ENCODE measurements around the gene CCDC38.
A peak's percentile ranks its signal among the peaks of the same experiment; 100 is the strongest.

The CCDC38 gene

DNA sequence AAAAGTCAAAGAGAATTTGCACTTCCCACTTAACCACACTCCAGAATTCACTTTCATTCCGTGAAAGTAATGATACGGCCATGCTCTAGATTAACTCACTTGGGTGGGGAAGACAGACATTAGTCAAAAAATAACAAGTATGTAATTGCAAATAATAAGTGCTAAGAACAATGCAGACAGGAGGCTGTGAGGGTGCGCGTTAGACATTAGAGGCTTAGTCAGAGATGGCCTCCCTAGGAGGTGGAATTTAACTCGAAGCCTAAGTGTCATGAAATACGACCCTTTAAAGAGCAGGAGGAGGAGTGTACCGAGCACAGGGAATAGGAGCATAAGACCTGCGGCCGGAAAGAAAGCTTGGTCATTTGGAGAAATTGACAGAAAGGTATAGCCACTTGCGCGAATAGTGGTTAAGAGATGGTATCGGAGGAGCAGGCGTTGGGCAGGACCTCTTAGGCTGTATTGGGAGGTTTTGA, 83.0 kb downstream of the CCDC38 start:
- TF ChIP-seq, protein P1, sequence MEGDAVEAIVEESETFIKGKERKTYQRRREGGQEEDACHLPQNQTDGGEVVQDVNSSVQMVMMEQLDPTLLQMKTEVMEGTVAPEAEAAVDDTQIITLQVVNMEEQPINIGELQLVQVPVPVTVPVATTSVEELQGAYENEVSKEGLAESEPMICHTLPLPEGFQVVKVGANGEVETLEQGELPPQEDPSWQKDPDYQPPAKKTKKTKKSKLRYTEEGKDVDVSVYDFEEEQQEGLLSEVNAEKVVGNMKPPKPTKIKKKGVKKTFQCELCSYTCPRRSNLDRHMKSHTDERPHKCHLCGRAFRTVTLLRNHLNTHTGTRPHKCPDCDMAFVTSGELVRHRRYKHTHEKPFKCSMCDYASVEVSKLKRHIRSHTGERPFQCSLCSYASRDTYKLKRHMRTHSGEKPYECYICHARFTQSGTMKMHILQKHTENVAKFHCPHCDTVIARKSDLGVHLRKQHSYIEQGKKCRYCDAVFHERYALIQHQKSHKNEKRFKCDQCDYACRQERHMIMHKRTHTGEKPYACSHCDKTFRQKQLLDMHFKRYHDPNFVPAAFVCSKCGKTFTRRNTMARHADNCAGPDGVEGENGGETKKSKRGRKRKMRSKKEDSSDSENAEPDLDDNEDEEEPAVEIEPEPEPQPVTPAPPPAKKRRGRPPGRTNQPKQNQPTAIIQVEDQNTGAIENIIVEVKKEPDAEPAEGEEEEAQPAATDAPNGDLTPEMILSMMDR (IDR thresholded peaks at IDR 0.05) = no peak
- H3K4me3 ChIP-seq = peak overlapping the region; percentile 65 to 80
- H3K9me3 ChIP-seq = no peaks in the 10 kb centered on the region
- H3K36me3 ChIP-seq = peaks cover 19 to 29% (median 23%) of the 10 kb centered on the region in 3 donors
- intact Hi-C loops (cut with DNase I; ENCODE audit: low total_unique reads) = loop anchor here (10.0 kb wide), 1 partner anchor 85 kb away; the partner anchor contains the start of genes AMDHD1 and CCDC38
- H3K27ac ChIP-seq = peak overlapping the region; percentile 57 to 67
- peaks cover 0 to 21% (median 17%) of the 10 kb centered on the region in 4 donors for H3K4me1 ChIP-seq
- DNase-seq = no peak
- no peaks in the 10 kb centered on the region for H3K27me3 ChIP-seq

DNA sequence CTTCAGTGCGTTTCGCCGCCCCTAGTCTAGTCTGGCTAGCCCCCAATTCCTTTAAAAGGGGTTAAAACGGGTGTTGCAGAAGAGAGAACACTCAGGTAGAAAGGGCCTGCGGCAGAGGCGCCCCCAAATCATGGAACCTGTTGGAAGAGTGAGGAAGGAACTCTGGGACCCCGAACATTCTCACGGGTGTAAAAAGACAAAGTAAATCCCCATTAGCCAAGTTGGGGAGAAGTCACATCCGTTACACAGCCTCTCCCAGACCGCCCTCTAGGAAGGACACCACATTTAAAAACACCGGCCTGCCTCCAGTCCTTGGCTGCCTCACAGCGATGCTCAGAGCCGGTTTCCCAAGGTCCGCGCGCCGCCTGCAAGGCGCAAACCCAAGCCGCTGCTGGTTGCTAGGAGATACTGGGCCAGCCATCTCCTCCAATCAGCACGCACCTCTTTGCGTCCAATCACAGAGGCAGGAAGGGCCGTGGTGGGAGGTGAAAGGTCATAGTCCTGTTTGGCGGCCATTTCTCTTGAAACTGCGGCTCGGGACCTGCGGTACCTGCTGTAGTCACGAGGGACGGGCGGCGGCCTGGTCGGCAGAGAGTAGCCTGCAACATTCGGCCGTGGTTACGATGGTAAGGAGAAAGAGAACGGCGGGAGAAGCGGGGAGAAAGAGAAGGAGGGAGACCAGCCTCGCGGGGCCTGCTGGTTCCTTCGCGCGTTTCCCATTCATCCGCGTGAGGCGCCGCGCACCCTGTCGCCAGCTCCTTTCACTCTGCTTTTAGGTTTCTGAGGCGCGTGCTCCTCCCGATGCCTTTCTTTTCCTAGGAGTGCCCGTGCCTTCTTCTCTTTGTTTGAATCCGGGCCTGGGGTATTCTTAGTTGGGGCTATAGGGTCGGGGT, 83.7 kb downstream of the CCDC38 start, which contains the start of gene SNRPF:
SNRPF (plus strand) TSS at position 502 of the 893 bp plus-strand sequence; CDS start at position 624, 122 bp downstream.
- Histone ChIP-seq H3K9me3 (no peaks in the 10 kb centered on the region), H3K4me1 (peaks cover 0 to 21% (median 17%) of the 10 kb centered on the region in 4 donors), H3K4me3 (peak within 1 kb of the TSS; percentile 65 to 80), H3K27ac (peak within 1 kb of the TSS; percentile 57 to 67), H3K36me3 (peaks cover 19 to 28% (median 23%) of the 10 kb centered on the region in 3 donors), H3K27me3 (peaks cover 0 to under 1% of the 10 kb centered on the region in 2 donors)
- intact Hi-C loops (cut with DNase I; ENCODE audit: low total_unique reads) = loop anchor here (10.0 kb wide), 1 partner anchor 86 kb away; the partner anchor contains the start of genes AMDHD1 and CCDC38
- DNase-seq = peak; percentile 95 to 97
- TF ChIP-seq, protein P1 (IDR thresholded peaks at IDR 0.05) = no peak

DNA sequence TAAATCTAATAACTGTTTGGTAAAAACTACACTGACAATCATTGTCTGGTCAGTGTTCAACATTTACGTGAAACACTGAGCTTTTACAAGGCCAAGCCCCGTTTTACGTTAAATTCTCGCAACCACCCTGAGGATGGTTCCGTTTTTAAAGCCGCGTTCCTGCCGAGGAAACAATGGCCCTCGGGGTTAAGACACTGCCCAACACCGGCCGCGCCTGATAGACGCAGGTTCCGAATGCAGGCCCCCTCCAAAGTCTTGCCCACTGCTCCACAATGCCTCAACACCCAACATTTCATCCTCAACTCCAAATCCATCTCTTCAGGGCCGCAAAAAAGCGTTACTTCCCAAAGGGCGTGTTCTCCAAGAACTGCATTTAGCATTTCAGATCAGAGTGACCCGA, 84.6 kb downstream of the CCDC38 start:
- intact Hi-C loops (cut with DNase I; ENCODE audit: low total_unique reads) = loop anchor here (10.0 kb wide), 1 partner anchor 87 kb away; the partner anchor contains the start of genes AMDHD1 and CCDC38
- Histone ChIP-seq H3K4me1 (peaks cover 0 to 21% (median 17%) of the 10 kb centered on the region in 4 donors), H3K27ac (no peak overlapping the region), H3K4me3 (peak overlapping the region; percentile 65 to 80), H3K27me3 (peaks cover 0 to 3% of the 10 kb centered on the region in 2 donors), H3K9me3 (no peaks in the 10 kb centered on the region), H3K36me3 (peaks cover 14 to 19% (median 15%) of the 10 kb centered on the region in 3 donors)
- TF ChIP-seq, protein P1 (IDR thresholded peaks at IDR 0.05) = no peak
- DNase-seq = no peak

DNA sequence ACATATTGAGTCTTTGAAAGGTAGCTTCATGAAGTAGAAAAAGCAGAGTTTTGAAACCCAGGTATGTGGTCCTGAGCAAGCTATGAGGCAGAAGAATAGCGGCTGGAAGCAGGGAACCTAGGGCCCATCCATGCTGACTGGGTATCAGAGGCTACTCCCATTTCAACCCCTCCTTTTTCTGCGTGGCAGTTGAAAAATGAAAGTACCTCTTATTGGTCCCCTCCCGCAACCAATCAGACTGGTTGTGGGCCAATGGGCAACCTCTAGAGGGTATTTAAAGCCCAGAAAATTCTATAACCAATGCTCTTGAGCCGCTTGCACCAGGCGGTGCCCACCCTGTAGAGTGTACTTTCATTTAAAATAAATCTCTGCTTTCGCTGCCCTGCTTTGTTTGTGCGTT, 85.3 kb downstream of the CCDC38 start:
- Histone ChIP-seq H3K4me3 (no peak overlapping the region), H3K27me3 (peaks cover 0 to 3% of the 10 kb centered on the region in 2 donors), H3K27ac (no peak overlapping the region), H3K9me3 (no peaks in the 10 kb centered on the region), H3K36me3 (peaks cover 8 to 13% (median 9%) of the 10 kb centered on the region in 3 donors), H3K4me1 (peaks cover 0 to 21% (median 17%) of the 10 kb centered on the region in 4 donors)
- TF ChIP-seq, protein P1 (IDR thresholded peaks at IDR 0.05) = no peak
- intact Hi-C loops (cut with DNase I; ENCODE audit: low total_unique reads) = loop anchor here (10.0 kb wide), 1 partner anchor 88 kb away; the partner anchor contains the start of genes AMDHD1 and CCDC38
- DNase-seq = no peak

DNA sequence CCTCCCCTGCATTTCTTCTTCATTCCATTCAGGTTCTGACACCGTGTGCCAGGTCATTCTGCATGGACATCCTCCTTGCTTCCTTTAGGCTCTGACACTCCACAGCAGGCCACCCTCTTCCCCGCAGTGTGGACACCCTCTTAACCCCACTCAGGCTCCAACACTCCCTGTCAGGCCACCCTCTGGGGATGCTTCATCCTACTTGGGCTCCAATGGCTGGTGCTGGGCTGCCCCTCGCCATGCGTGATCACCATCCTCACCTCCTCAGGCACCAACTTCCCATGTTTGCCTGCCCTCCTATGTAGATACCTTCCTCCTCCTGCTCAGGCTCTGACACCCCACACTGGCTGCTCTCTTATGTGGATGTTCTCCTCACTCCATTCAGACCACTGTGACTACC, 90.3 kb downstream of the CCDC38 start:
- no peak overlapping the region for H3K4me3 ChIP-seq
- intact Hi-C loops (cut with DNase I; ENCODE audit: low total_unique reads) = loop anchor here (10.0 kb wide), 1 partner anchor 93 kb away; the partner anchor contains the start of genes AMDHD1 and CCDC38
- TF ChIP-seq, protein P1 (IDR thresholded peaks at IDR 0.05) = no peak
- DNase-seq = no peak
- H3K27ac ChIP-seq = no peak overlapping the region
- peaks cover 0 to 3% of the 10 kb centered on the region in 2 donors for H3K27me3 ChIP-seq
- no peaks in the 10 kb centered on the region for H3K9me3 ChIP-seq
- H3K36me3 ChIP-seq = no peaks in the 10 kb centered on the region
- no peaks in the 10 kb centered on the region for H3K4me1 ChIP-seq
